Measurements from ENCODE around the gene WAC.

The WAC gene

GRCh38 chr10:28558186-28558585 is 25.3 kb downstream of the WAC start:
- no peak for TF ChIP-seq CTCF (conservative IDR thresholded peaks at IDR 0.05; ENCODE audit: low read depth, low read length)

GRCh38 chr10:28558923-28559508 is 26.1 kb downstream of the WAC start:
- H3K4me3 ChIP-seq (ENCODE audit: low read depth, low read length), result no peak overlapping the region
- TF ChIP-seq CTCF (conservative IDR thresholded peaks at IDR 0.05; ENCODE audit: low read depth, low read length), result no peak
- DNase-seq (ENCODE audit: low read depth), result peak; percentile 33

More at GRCh38 chr10:28558186-28558585, 25.3 kb downstream of the WAC start:
- DNase-seq (ENCODE audit: low read depth), result no peak
- no peak overlapping the region for H3K4me3 ChIP-seq (ENCODE audit: low read depth, low read length)

- DNase-seq (ENCODE audit: low read depth), result peak; percentile 63
- no peak for TF ChIP-seq CTCF (conservative IDR thresholded peaks at IDR 0.05; ENCODE audit: low read depth, low read length)
- no peak overlapping the region for H3K4me3 ChIP-seq (ENCODE audit: low read depth, low read length)
Observed at GRCh38 chr10:28559618-28560017, 26.7 kb downstream of the WAC start.

- no peak overlapping the region for H3K4me3 ChIP-seq (ENCODE audit: low read depth, low read length)
Observed at GRCh38 chr10:28560617-28561016, 27.7 kb downstream of the WAC start.

GRCh38 chr10:28561531-28561930 is 28.6 kb downstream of the WAC start:
- peak; percentile 63 for DNase-seq (ENCODE audit: low read depth)
- H3K4me3 ChIP-seq (ENCODE audit: low read depth, low read length), result no peak overlapping the region
- no peak for TF ChIP-seq CTCF (conservative IDR thresholded peaks at IDR 0.05; ENCODE audit: low read depth, low read length)

More at GRCh38 chr10:28560617-28561016, 27.7 kb downstream of the WAC start:
- TF ChIP-seq CTCF (conservative IDR thresholded peaks at IDR 0.05; ENCODE audit: low read depth, low read length), result no peak
- DNase-seq (ENCODE audit: low read depth), result peak; percentile 13

GRCh38 chr10:28564905-28565304 is 32.0 kb downstream of the WAC start:
- no peak for TF ChIP-seq CTCF (conservative IDR thresholded peaks at IDR 0.05; ENCODE audit: low read depth, low read length)
- H3K4me3 ChIP-seq (ENCODE audit: low read depth, low read length), result no peak overlapping the region
- DNase-seq (ENCODE audit: low read depth), result peak; percentile 66

GRCh38 chr10:28566458-28567015 is 33.6 kb downstream of the WAC start:
- no peak for TF ChIP-seq CTCF (conservative IDR thresholded peaks at IDR 0.05; ENCODE audit: low read depth, low read length)
- H3K4me3 ChIP-seq (ENCODE audit: low read depth, low read length), result no peak overlapping the region
- peak; percentile 23 for DNase-seq (ENCODE audit: low read depth)

Measured in choroid plexus epithelial cell (primary cell).